H9 (cell line): ENCODE measurements around the gene USH2A. TPM values are rescaled to one million over a fixed set of nuclear protein-coding genes. Genes with fewer than 3 reads are reported as not detected.

Source experiments
- DNase-seq: peaks from one replicate; pipeline ENCODE4 v3.0.0-alpha.2; 2017
- H2AFZ ChIP-seq: one replicate; pipeline ENCODE4 v1.6.1; 2013; ENCODE audit warnings: mild to moderate bottlenecking, low read length, control low read depth, moderate library complexity
- H2AK5ac ChIP-seq: 2 replicates; pipeline ENCODE4 v1.6.1; 2013; ENCODE audit warnings: low read length, control low read depth, mixed read lengths; ENCODE audit not compliant: insufficient read length
- H2BK120ac ChIP-seq: one replicate; pipeline ENCODE4 v1.6.1; 2013; ENCODE audit warnings: low read depth, mild to moderate bottlenecking, low read length, control low read depth, inconsistent platforms; ENCODE audit not compliant: poor library complexity, severe bottlenecking
- H2BK12ac ChIP-seq: 2 replicates; pipeline ENCODE4 v1.6.1; 2013; ENCODE audit warnings: low read length, control low read depth, mixed read lengths, low read depth; ENCODE audit not compliant: insufficient read length
- H2BK15ac ChIP-seq: 2 replicates; pipeline ENCODE4 v1.6.1; 2013; ENCODE audit warnings: low read depth, low read length, control low read depth
- H2BK20ac ChIP-seq: one replicate; pipeline ENCODE4 v1.6.1; 2013; ENCODE audit warnings: low read depth, mild to moderate bottlenecking, low read length, control low read depth, inconsistent platforms; ENCODE audit not compliant: poor library complexity, severe bottlenecking
- H2BK5ac ChIP-seq: 2 replicates; pipeline ENCODE4 v1.6.1; 2013; ENCODE audit warnings: low read length, control low read depth, mixed read lengths; ENCODE audit not compliant: insufficient read length
- H3K14ac ChIP-seq: 2 replicates; pipeline ENCODE4 v1.6.1; 2013; ENCODE audit warnings: low read length, control low read depth; ENCODE audit not compliant: insufficient read depth
- H3K18ac ChIP-seq: 2 replicates; pipeline ENCODE4 v1.6.1; 2013; ENCODE audit warnings: low read depth, mild to moderate bottlenecking, mixed read lengths, low read length, control low read depth; ENCODE audit not compliant: insufficient read length
- H3K23ac ChIP-seq: 2 replicates; pipeline ENCODE4 v1.6.1; 2013; ENCODE audit warnings: low read length, control low read depth, mixed read lengths, low read depth; ENCODE audit not compliant: insufficient read length
- H3K23me2 ChIP-seq: 2 replicates; pipeline ENCODE4 v1.6.1; 2013; ENCODE audit warnings: low read depth, mild to moderate bottlenecking, mixed read lengths, low read length, control low read depth; ENCODE audit not compliant: insufficient read length, poor library complexity, severe bottlenecking
- H3K27ac ChIP-seq: 2 replicates; pipeline ENCODE4 v1.5.1; 2013; ENCODE audit warnings: low read length, control low read depth, mixed read lengths, low read depth; ENCODE audit not compliant: insufficient read length
- H3K27me3 ChIP-seq: 2 replicates; pipeline ENCODE4 v1.6.1; 2013; ENCODE audit warnings: low read length, control low read depth, inconsistent platforms; ENCODE audit not compliant: insufficient read depth
- H3K4ac ChIP-seq: 2 replicates; pipeline ENCODE4 v1.6.1; 2013; ENCODE audit warnings: low read depth, mild to moderate bottlenecking, control low read depth, inconsistent platforms, low read length, moderate library complexity
- H3K4me1 ChIP-seq: 2 replicates; pipeline ENCODE4 v1.6.1; 2013; ENCODE audit warnings: low read length, control low read depth, inconsistent platforms; ENCODE audit not compliant: insufficient read depth
- H3K4me2 ChIP-seq: 2 replicates; pipeline ENCODE4 v1.6.1; 2013; ENCODE audit warnings: low read length, control low read depth, mixed read lengths; ENCODE audit not compliant: insufficient read length, insufficient read depth
- H3K56ac ChIP-seq: 2 replicates; pipeline ENCODE4 v1.6.1; 2013; ENCODE audit warnings: low read depth, mild to moderate bottlenecking, mixed read lengths, low read length, control low read depth; ENCODE audit not compliant: insufficient read length
- H3K79me1 ChIP-seq: 2 replicates; pipeline ENCODE4 v1.6.1; 2013; ENCODE audit warnings: low read depth, mild to moderate bottlenecking, moderate library complexity, low read length, control low read depth, inconsistent platforms; ENCODE audit not compliant: insufficient read depth, poor library complexity, severe bottlenecking
- H3K79me2 ChIP-seq: 2 replicates; pipeline ENCODE4 v1.6.1; 2013; ENCODE audit warnings: low read length, control low read depth, inconsistent platforms; ENCODE audit not compliant: insufficient read depth
- H3K9ac ChIP-seq: 2 replicates; pipeline ENCODE4 v1.6.1; 2013; ENCODE audit warnings: low read length, control low read depth, mixed read lengths; ENCODE audit not compliant: insufficient read length; ENCODE audit errors: extremely low read depth
- H3K9me3 ChIP-seq: one replicate; pipeline ENCODE4 v1.6.1; 2013; ENCODE audit warnings: low read depth, low read length, inconsistent platforms; ENCODE audit not compliant: control insufficient read depth
- H3T11ph ChIP-seq: one replicate; pipeline ENCODE4 v1.6.1; 2013; ENCODE audit warnings: mild to moderate bottlenecking, low read length, control low read depth, inconsistent platforms
- H4K20me1 ChIP-seq: one replicate; pipeline ENCODE4 v1.6.1; 2013; ENCODE audit not compliant: control insufficient read depth, insufficient read length, insufficient read depth
- H4K5ac ChIP-seq: 2 replicates; pipeline ENCODE4 v1.6.1; 2013; ENCODE audit warnings: low read depth, mild to moderate bottlenecking, mixed read lengths, low read length, control low read depth; ENCODE audit not compliant: insufficient read length
- H4K8ac ChIP-seq: replicated peaks from 2 replicates; pipeline ENCODE4 v1.6.1; 2013; ENCODE audit warnings: low read length, control low read depth, mixed read lengths, low read depth; ENCODE audit not compliant: insufficient read length
- H4K91ac ChIP-seq: 2 replicates; pipeline ENCODE4 v1.6.1; 2013; ENCODE audit warnings: low read depth, mild to moderate bottlenecking, moderate library complexity, mixed read lengths, low read length, control low read depth; ENCODE audit not compliant: insufficient read length
- H3K27ac Mint-ChIP-seq, 3 experiments: 2 replicates in 2 of 3; 3 replicates in 1 of 3; pipeline ENCODE4 v1.8.0; 2020 to 2021; ENCODE audit warnings: mixed read lengths in 3 of 3, mild to moderate bottlenecking in 1 of 3, moderate library complexity in 1 of 3
- H3K27me3 Mint-ChIP-seq: 2 replicates; pipeline ENCODE4 v1.8.0; 2021; ENCODE audit warnings: low read depth, mild to moderate bottlenecking, moderate library complexity, mixed read lengths
- H3K36me3 Mint-ChIP-seq, 3 experiments: 2 replicates in 2 of 3; 3 replicates in 1 of 3; pipeline ENCODE4 v1.8.0; 2020 to 2021; ENCODE audit warnings: low read depth in 3 of 3, mixed read lengths in 3 of 3; ENCODE audit not compliant: insufficient read depth in 1 of 3
- H3K4me1 Mint-ChIP-seq, 2 experiments: 2 replicates each; pipeline ENCODE4 v1.8.0; 2020; ENCODE audit warnings: mixed read lengths in 2 of 2
- H3K4me3 Mint-ChIP-seq, 2 experiments: 2 replicates in 1 of 2; 3 replicates in 1 of 2; pipeline ENCODE4 v1.8.0; 2020 to 2021; ENCODE audit warnings: mild to moderate bottlenecking in 2 of 2, mixed read lengths in 2 of 2, moderate library complexity in 1 of 2
- H3K9me3 Mint-ChIP-seq, 2 experiments: 2 replicates in 1 of 2; 3 replicates in 1 of 2; pipeline ENCODE4 v1.8.0; 2020; ENCODE audit warnings: mild to moderate bottlenecking in 2 of 2, mixed read lengths in 2 of 2, moderate library complexity in 1 of 2
- CTCF ChIP-seq: fragments of 200-600 bp; sonication (generic); conservative IDR thresholded peaks from 3 replicates; pipeline ENCODE4 v1.8.0; 2021; ENCODE audit warnings: antibody characterized with exemption, mild to moderate bottlenecking
- WGBS: extraction: QIAGEN DNeasy Blood & Tissue Kit; methylation state at CpG from one replicate; pipeline ENCODE4 v1.1.7; 2013; ENCODE audit warnings: missing lambda C conversion rate, low lambda C conversion rate, mixed read lengths; ENCODE audit not compliant: insufficient read length; ENCODE audit errors: extremely low coverage; 5-methylcytosine and 5-hydroxymethylcytosine counted together
- total RNA-seq: library from RNA; stranded (reverse); gene quantifications from 2 replicates; pipeline ENCODE4 v1.2.1, GENCODE V29; 2021

The USH2A gene
- total RNA-seq, 1 experiment from 2014 or later, result 0.11 TPM

GRCh38 chr1:215905493-215906115 lies 517.6 kb downstream of the USH2A start:
- no peak overlapping the region for H2BK120ac ChIP-seq
- no peaks in the 10 kb centered on the region for H3K36me3 Mint-ChIP-seq
- H3K23me2 ChIP-seq, result no peaks in the 10 kb centered on the region
- H4K8ac ChIP-seq, result no peak overlapping the region
- no peak overlapping the region for H2AK5ac ChIP-seq
- no peak overlapping the region for H3K4me3 Mint-ChIP-seq
- no peaks in the 10 kb centered on the region for H4K20me1 ChIP-seq
- H2BK15ac ChIP-seq, result no peak overlapping the region
- H3K27me3 ChIP-seq, result no peaks in the 10 kb centered on the region
- H3K9me3 ChIP-seq, result no peaks in the 10 kb centered on the region
- no peak overlapping the region for H2BK5ac ChIP-seq
- no peak overlapping the region for H2BK20ac ChIP-seq
- no peak overlapping the region for H2AFZ ChIP-seq
- no peak overlapping the region for H4K5ac ChIP-seq
- no peaks in the 10 kb centered on the region for H3K79me1 ChIP-seq
- H3K14ac ChIP-seq, result no peak overlapping the region
- H3K9ac ChIP-seq, result no peak overlapping the region
- no peak overlapping the region for H3K4ac ChIP-seq
- no peaks in the 10 kb centered on the region for H3K4me1 ChIP-seq
- H3K27me3 Mint-ChIP-seq, result no peaks in the 10 kb centered on the region
- no CpG with 5 or more reads among the region's 6 CpGs for WGBS
- no peak overlapping the region for H3K23ac ChIP-seq
- no peaks in the 10 kb centered on the region for H3K79me2 ChIP-seq
- no peak overlapping the region for H3K27ac Mint-ChIP-seq
- no peak overlapping the region for H4K91ac ChIP-seq
- H3K4me2 ChIP-seq, result no peak overlapping the region
- no peak for DNase-seq
- H3T11ph ChIP-seq, result no peak overlapping the region
- no peak for TF ChIP-seq CTCF
- no peak overlapping the region for H2BK12ac ChIP-seq
- no peaks in the 10 kb centered on the region for H3K9me3 Mint-ChIP-seq
- no peak overlapping the region for H3K56ac ChIP-seq
- H3K18ac ChIP-seq, result no peak overlapping the region
- no peaks in the 10 kb centered on the region for H3K4me1 Mint-ChIP-seq
- no peak overlapping the region for H3K27ac ChIP-seq
